HTERT RPE-1 (cell line): ENCODE measurements around the gene B4GALT5.

ENCODE experiments used
- in situ Hi-C: fragments of 300-500 bp; cut with MboI; formaldehyde crosslinking; loops from 4 replicates; pipeline ENCODE4 v1.14.3; 2020; ENCODE audit warnings: low sequenced_read_pairs

Gene B4GALT5

GRCh38 chr20:49701241-49701790 lies 12.4 kb downstream of the B4GALT5 start:
- in situ Hi-C loops = no loop called here

GRCh38 chr20:49700411-49701185 lies 13.1 kb downstream of the B4GALT5 start:
- in situ Hi-C loops = no loop called here

- in situ Hi-C loops = no loop called here
Measured at GRCh38 chr20:49699200-49699992, 14.3 kb downstream of the B4GALT5 start.

- in situ Hi-C loops = no loop called here
Measured at GRCh38 chr20:49698477-49698876, 15.2 kb downstream of the B4GALT5 start.

GRCh38 chr20:49697071-49697470 lies 16.6 kb downstream of the B4GALT5 start:
- in situ Hi-C loops = no loop called here

- in situ Hi-C loops = no loop called here
Measured at GRCh38 chr20:49696594-49696993, 17.1 kb downstream of the B4GALT5 start.

- in situ Hi-C loops = no loop called here
Measured at GRCh38 chr20:49695830-49696229, 17.8 kb downstream of the B4GALT5 start.

GRCh38 chr20:49694450-49695071 lies 19.1 kb downstream of the B4GALT5 start:
- in situ Hi-C loops = no loop called here

- in situ Hi-C loops = no loop called here
Measured at GRCh38 chr20:49693435-49694171, 20.1 kb downstream of the B4GALT5 start.

- in situ Hi-C loops = no loop called here
Measured at GRCh38 chr20:49692941-49693340, 20.7 kb downstream of the B4GALT5 start.

GRCh38 chr20:49691818-49692568 lies 21.7 kb downstream of the B4GALT5 start:
- in situ Hi-C loops = no loop called here

- in situ Hi-C loops = no loop called here
Measured at GRCh38 chr20:49690899-49691620, 22.6 kb downstream of the B4GALT5 start.

- in situ Hi-C loops = no loop called here
Measured at GRCh38 chr20:49687595-49688567, 25.8 kb downstream of the B4GALT5 start.

GRCh38 chr20:49685809-49686208 lies 27.9 kb downstream of the B4GALT5 start:
- in situ Hi-C loops = no loop called here

- in situ Hi-C loops = no loop called here
Measured at GRCh38 chr20:49685161-49685601, 28.5 kb downstream of the B4GALT5 start.

GRCh38 chr20:49684335-49684997 lies 29.2 kb downstream of the B4GALT5 start:
- in situ Hi-C loops = no loop called here

- in situ Hi-C loops = no loop called here
Measured at GRCh38 chr20:49682798-49683197, 30.9 kb downstream of the B4GALT5 start.

- in situ Hi-C loops = no loop called here
Measured at GRCh38 chr20:49682278-49682677, 31.4 kb downstream of the B4GALT5 start.
